ENCODE results near the gene URGCP. TPM values are rescaled to one million over a fixed set of nuclear protein-coding genes. Genes with fewer than 3 reads are reported as not detected.

The URGCP gene
- total RNA-seq, 1 donor from 2014 or later = 29.1 TPM

DNA sequence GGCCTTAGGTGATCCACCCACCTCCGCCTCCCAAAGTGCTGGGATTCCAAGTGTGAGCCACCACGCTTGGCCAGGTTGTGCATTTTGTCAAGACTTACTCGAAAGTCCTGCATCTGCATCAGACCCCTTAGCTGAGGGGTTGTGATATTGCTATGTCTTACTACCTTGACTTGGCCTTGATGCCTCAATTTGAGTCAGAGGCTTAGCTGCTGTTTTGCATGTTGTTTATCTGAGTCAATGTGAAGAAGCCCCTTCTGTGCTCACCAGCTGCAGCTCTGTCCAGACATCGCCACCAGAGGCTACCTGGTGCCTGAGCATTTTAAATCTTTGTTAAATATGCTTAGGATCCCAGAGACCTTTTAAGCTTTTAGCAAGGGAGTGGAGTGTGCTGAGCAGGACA is 37.9 kb upstream of the URGCP start:
- Histone ChIP-seq H3K27ac (no peak overlapping the region), H3K36me3 (peaks cover 22% of the 10 kb centered on the region), H3K4me3 (no peak overlapping the region), H3K4me1 (no peaks in the 10 kb centered on the region), H3K9me3 (no peaks in the 10 kb centered on the region), H3K27me3 (no peaks in the 10 kb centered on the region)
- ATAC-seq = no peak
- intact Hi-C loops (cut with DNase I) = no loop called here
- TF ChIP-seq CTCF (IDR thresholded peaks at IDR 0.05) = no peak
- DNase-seq = no peak

DNA sequence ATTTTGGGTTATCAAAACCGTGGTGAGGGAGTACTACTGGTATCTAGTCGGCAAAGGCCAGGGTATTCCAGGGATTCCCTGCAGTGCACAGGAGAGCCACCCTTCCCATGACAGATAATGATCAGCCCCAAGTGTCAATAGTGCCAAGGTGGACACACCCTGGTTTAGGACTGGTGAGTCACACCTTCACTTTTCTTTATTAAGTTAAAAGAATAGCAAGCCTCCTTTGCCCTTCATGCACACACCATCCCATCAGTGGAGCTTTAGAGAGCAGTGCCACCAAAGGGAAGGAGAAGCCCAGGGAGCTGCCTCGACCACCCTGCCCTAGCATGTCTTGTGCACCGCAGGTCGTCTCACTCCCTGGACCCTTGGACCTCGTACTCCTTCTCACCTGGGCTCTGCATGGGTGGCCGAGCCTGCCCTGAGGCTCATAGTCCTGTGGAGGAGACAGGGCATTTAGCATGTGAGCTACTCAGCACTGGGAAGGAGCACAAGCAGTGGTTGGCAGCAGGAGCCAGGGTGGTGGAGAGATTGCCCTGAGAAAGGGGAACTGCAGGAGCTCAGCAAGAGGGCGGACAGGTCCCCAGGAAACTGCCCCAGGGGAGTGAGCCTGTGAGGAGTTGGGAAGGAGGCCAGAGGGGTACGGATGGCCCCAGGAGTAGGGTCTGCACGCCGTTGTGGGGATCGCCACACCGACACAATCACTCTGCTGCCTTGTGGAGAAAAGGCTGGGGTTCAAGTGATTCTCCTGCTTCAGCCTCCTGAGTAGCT is 37.2 kb upstream of the URGCP start:
- ATAC-seq = no peak
- Histone ChIP-seq H3K27me3 (no peaks in the 10 kb centered on the region), H3K36me3 (peaks cover 16% of the 10 kb centered on the region), H3K9me3 (no peaks in the 10 kb centered on the region), H3K4me3 (no peak overlapping the region), H3K4me1 (no peaks in the 10 kb centered on the region), H3K27ac (no peak overlapping the region)
- intact Hi-C loops (cut with DNase I) = no loop called here
- no peak for DNase-seq
- no peak for TF ChIP-seq CTCF (IDR thresholded peaks at IDR 0.05)

DNA sequence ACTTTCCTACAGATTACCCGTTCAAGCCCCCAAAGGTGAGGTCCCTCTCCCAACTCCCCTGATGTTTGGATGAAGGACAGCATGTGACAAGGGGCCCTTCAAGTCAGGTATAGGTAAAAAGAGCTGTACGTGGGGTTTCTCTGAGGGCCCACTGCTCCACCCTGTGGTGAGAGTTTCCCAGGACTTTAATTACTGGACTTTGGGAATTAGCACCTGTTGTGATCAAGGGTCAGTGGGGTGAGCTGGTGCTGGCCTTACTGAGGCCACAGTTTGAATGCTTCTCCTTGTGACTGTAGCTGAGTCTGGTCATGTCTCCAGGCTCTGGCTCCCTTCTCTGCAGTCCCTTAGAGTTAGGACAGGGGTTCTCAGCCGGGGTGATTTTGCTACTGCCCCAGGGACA is 36.6 kb upstream of the URGCP start:
- Histone ChIP-seq H3K4me1 (no peaks in the 10 kb centered on the region), H3K9me3 (no peaks in the 10 kb centered on the region), H3K4me3 (no peak overlapping the region), H3K27me3 (no peaks in the 10 kb centered on the region), H3K36me3 (peaks cover 12% of the 10 kb centered on the region), H3K27ac (no peak overlapping the region)
- DNase-seq (no peak), ATAC-seq (no peak)
- intact Hi-C loops (cut with DNase I) = no loop called here
- no peak for TF ChIP-seq CTCF (IDR thresholded peaks at IDR 0.05)

DNA sequence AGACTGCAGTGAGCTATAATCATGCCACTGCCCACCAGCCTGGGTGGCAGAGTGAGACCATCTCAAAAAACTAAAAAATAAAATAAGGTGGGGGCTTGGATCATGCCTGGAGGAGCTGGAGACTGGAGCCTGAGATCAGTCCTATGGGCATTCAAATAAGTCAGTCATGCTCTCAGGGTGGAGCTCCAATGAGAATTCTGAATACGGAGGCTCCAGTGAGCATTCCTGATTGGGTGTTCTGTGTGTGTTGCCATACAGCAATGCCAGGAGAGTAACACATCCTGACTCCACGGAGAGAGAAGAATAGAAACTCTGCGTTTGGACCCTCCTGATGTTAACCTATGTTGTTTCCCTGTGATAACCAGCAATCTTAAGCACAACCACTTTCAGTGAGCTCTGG is 35.9 kb upstream of the URGCP start:
- DNase-seq (no peak), ATAC-seq (no peak)
- Histone ChIP-seq H3K9me3 (no peaks in the 10 kb centered on the region), H3K27me3 (no peaks in the 10 kb centered on the region), H3K36me3 (peaks cover 12% of the 10 kb centered on the region), H3K4me1 (no peaks in the 10 kb centered on the region), H3K4me3 (no peak overlapping the region), H3K27ac (no peak overlapping the region)
- intact Hi-C loops (cut with DNase I) = no loop called here
- no peak for TF ChIP-seq CTCF (IDR thresholded peaks at IDR 0.05)

- Histone ChIP-seq H3K4me3 (no peak overlapping the region), H3K36me3 (peaks cover 10% of the 10 kb centered on the region), H3K9me3 (no peaks in the 10 kb centered on the region), H3K4me1 (no peaks in the 10 kb centered on the region), H3K27me3 (no peaks in the 10 kb centered on the region), H3K27ac (no peak overlapping the region)
- DNase-seq (no peak), ATAC-seq (no peak)
- no peak for TF ChIP-seq CTCF (IDR thresholded peaks at IDR 0.05)
- intact Hi-C loops (cut with DNase I) = no loop called here
Measured at GRCh38 chr7:43938892-43939482, 32.6 kb upstream of the URGCP start.

Measured in upper lobe of right lung (tissue), 1 donor.